GM21423 (cell line): ENCODE measurements around the gene CD163.
"Not testable (repeated sequence)": the region's sequence is repeated elsewhere in the genome, so short reads cannot be mapped to it uniquely, and the experiment has no call there.

Source experiments
- ATAC-seq: cut with Tn5 transposase; IDR thresholded peaks from one replicate; pipeline ENCODE4 v1.9.1; 2021; ENCODE audit warnings: mild to moderate bottlenecking, moderate library complexity; ENCODE audit not compliant: unreplicated experiment

The CD163 gene

GRCh38 chr12:7451756-7452155 is 51.8 kb downstream of the CD163 start:
- ATAC-seq: no peak

GRCh38 chr12:7450667-7451066 is 52.9 kb downstream of the CD163 start:
- no peak for ATAC-seq

- no peak for ATAC-seq
These were observed 55.5 kb downstream of the CD163 start for GRCh38 chr12:7448099-7448498.

- no peak for ATAC-seq
These were observed 59.0 kb downstream of the CD163 start for GRCh38 chr12:7444537-7444936.

- no peak for ATAC-seq
These were observed 59.5 kb downstream of the CD163 start, which contains the start of gene CD163L1 for GRCh38 chr12:7444076-7444475. TSS of gene CD163L1 (minus strand) at chr12:7444153. CDS start at chr12:7444127, 26 bp downstream.

- ATAC-seq: no peak
These were observed 62.4 kb downstream of the CD163 start for GRCh38 chr12:7441216-7441615.

GRCh38 chr12:7439579-7440505 is 63.7 kb downstream of the CD163 start:
- no peak for ATAC-seq

- not testable (repeated sequence) for ATAC-seq
These were observed 65.1 kb downstream of the CD163 start for GRCh38 chr12:7438291-7438995.

GRCh38 chr12:7437494-7437893 is 66.1 kb downstream of the CD163 start:
- ATAC-seq: not testable (repeated sequence)

GRCh38 chr12:7434670-7435069 is 68.9 kb downstream of the CD163 start:
- no peak for ATAC-seq

GRCh38 chr12:7433276-7433822 is 70.2 kb downstream of the CD163 start:
- no peak for ATAC-seq

GRCh38 chr12:7431993-7432685 is 71.4 kb downstream of the CD163 start:
- ATAC-seq: no peak
